C4-2B (cell line): ENCODE data around the gene GRAP2.
"Not testable (repeated sequence)": the region's sequence is repeated elsewhere in the genome, so short reads cannot be mapped to it uniquely, and the experiment has no call there.

Experiments used
- H3K27ac ChIP-seq: fragments of 450-650 bp; 2 replicates; pipeline ENCODE4 v1.5.1; 2017
- ZFX ChIP-seq: fragments of 450-650 bp; IDR thresholded peaks from 2 replicates; pipeline ENCODE4 v1.6.1; 2017
- TF ChIP-seq, protein P1 (sequence below): fragments of 450-650 bp; conservative IDR thresholded peaks from 2 replicates; pipeline ENCODE4 v1.5.1; 2017; ENCODE audit warnings: mild to moderate bottlenecking

GRAP2 gene

DNA sequence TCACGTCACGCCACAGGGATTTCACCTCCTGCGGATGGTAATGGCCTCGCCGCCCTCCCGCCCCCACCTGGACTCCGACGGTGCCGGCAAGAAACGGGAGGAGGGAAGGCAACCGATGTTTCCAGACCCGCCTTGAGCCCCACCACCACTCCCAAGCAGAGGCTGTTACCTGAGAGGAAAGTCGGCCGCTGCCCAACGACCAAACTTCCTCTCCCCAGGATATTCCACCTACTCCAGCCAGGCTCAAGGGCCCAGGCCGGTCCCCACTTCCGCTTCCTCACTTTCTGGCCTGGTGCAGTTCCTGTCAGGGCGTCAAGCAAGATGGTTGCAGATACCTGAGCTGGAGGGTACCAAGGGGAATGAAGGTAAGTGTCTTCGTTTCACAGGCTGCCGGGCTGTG, 7.4 kb upstream of the GRAP2 start, which contains the start of gene ENTHD1:
Gene ENTHD1 (minus strand): TSS at position 235 of the 400 bp plus-strand sequence. CDS start 6,012 bp downstream, outside the sequence.
- no peak within 1 kb of the TSS for H3K27ac ChIP-seq
- TF ChIP-seq, protein P1, sequence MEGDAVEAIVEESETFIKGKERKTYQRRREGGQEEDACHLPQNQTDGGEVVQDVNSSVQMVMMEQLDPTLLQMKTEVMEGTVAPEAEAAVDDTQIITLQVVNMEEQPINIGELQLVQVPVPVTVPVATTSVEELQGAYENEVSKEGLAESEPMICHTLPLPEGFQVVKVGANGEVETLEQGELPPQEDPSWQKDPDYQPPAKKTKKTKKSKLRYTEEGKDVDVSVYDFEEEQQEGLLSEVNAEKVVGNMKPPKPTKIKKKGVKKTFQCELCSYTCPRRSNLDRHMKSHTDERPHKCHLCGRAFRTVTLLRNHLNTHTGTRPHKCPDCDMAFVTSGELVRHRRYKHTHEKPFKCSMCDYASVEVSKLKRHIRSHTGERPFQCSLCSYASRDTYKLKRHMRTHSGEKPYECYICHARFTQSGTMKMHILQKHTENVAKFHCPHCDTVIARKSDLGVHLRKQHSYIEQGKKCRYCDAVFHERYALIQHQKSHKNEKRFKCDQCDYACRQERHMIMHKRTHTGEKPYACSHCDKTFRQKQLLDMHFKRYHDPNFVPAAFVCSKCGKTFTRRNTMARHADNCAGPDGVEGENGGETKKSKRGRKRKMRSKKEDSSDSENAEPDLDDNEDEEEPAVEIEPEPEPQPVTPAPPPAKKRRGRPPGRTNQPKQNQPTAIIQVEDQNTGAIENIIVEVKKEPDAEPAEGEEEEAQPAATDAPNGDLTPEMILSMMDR: no peak
- no peak for TF ChIP-seq ZFX

DNA sequence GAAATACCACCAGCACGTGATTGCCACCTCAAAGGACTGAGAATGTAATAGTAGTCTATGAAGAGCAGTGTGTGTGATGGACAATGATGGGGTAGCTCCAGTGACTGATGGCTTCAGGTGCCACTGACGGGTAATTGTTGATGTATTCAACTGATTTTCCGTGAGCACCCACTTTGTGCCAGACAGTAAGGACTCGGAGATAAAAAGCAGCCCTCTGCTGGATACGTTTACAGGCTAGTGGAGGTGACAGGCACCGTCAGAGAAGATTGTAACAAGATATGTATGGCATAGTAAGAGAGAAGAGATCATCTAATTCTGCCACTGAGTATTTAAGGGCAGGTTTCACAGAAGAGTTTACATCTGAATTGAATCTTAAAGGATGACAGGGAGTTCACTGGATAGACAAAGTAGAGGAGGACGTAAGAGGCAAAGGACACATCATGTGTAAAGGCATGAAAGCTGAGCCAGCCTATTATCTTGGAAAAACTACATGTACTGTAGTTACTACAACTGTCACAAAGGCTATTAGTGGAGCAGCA, 6.3 kb upstream of the GRAP2 start:
- no peak for TF ChIP-seq ZFX
- TF ChIP-seq, protein P1: no peak
- no peak overlapping the region for H3K27ac ChIP-seq

DNA sequence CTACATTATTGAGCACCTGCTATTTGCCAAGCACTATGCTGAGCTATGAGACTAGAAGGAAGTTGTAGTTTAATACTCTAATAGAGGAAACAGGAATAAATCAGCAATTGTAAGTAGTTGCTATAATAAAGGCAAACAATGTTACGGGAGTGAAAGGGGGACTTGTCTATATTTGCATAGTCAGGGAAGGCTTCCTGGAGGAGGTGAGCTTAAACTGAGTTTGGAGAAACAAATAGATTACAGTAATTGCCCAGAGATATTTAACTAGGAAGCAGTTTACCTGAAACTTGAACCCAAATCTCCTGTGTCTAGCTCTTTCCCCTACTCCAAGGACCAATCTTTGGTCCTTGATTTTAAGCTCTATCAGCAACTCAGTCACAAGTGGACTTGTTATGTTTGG, 5.2 kb upstream of the GRAP2 start:
- H3K27ac ChIP-seq: no peak overlapping the region
- no peak for TF ChIP-seq ZFX
- TF ChIP-seq, protein P1: no peak

DNA sequence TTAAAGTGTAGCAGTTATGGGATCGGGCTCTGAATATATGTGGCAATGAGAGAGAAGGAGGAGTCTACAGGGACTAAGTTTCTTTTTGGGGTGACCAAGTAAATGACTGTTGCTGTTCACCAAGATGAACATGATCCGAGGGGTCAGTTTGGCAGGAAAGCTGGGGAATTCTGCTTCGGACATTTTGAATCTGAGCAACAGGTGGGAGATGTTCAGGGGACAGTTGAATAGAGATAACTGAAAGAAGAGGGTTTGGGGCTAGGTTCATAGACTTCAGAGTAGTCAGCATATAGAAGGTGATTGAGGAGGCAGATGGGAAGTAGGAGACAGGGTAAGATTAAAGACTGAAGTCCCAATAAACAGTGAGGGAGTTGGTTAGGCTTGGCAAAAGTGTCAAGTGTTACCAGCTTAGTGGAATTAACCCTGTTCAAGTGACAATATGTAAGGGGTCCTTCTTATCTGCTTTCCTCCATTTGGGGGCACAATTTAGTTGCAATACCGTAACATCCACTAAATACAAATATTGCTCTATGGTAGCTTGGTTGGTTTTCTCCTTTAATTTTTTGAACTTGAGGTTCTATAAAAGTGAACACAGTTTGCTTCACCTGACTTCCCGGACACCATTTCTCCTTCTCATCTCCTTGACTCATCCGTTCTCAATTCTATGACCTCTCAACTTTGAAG, 4.4 kb upstream of the GRAP2 start:
- no peak overlapping the region for H3K27ac ChIP-seq
- TF ChIP-seq ZFX: no peak
- TF ChIP-seq, protein P1: no peak

DNA sequence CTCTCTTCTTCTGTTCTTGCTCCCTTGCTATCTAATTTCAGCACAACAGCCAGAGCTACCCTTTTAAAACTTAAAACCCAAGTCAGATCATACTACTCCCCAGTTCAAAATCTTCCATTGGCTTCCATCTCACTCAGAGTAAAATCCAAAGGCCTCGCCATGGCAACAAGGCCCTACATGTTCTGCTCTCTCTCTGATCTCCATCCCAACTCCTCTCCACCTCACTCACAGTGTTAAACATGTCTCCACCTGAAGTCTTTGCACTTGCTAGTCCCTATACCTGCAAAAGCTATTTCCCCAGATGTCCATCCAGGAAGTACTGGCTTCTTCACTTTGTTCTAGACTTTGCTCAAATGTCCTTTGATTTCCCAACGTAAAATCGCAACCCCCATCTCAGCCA, 3.0 kb upstream of the GRAP2 start:
- no peak for TF ChIP-seq ZFX
- TF ChIP-seq, protein P1: no peak
- H3K27ac ChIP-seq: no peak overlapping the region

DNA sequence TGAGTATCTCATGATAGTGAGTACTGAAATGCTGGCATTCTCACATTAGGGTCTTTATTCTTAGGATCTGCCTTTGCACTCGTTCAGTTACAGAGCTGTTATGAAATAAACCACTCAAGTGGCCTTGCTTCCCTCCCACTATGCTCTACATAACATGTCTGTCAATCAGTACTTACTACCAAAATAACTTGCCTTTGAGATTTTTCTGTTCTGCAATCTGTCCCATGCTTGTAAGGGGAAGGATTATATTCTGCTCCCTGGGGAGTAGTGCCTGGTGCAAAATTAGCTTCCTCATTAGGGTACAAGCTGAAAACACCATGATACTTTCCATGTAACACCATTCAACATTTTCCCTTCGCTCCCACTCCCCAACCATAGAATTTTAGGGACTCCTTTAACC, 1.9 kb upstream of the GRAP2 start:
- no peak for TF ChIP-seq ZFX
- TF ChIP-seq, protein P1: no peak
- H3K27ac ChIP-seq: no peak overlapping the region

DNA sequence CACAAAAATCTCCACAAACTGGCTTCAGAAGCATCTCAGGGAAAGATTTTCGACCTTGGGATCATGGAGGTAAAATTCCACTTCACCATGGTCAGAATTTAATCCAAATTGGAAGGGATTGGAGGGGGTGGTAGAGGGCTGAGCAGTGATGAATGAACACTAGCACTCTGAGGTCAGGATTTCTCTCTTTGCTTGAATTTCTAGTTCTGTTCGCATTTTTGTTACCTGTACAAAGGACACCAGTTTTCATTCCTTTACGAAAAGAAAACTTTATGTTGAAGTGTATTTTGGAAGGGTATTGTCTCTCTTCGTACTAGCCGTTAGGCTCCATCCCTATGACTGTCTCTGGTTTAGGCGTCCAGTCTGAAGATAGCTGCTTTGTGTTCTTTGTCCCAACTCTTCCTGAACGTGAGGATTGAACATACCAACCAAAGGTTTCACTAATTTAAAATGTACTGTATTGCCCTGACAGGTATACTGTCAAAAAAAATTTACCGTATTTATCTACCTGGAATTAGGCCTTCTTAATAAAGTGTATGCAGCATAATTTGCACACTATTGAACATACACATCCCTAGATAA, 772 bp downstream of the GRAP2 start:
- H3K27ac ChIP-seq: no peak overlapping the region
- no peak for TF ChIP-seq ZFX
- TF ChIP-seq, protein P1: no peak

DNA sequence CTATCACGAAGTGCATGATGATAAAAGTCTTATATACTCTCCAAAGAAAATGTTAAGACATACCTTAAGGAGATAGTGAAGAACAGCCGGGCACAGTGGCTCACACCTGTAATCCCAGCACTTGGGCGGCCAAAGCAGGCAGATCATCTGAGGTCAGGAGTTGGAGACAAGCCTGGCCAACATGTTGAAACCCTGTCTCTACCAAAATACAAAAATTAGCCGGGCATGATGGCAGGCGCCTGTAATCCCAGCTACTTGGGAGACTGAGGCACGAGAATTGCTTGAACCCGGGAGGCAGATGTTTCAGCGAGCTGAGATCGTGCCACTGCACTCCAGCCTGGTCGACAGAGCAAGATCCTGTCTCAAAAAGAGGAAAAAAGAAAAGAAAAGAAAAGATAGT, 3.1 kb downstream of the GRAP2 start:
- H3K27ac ChIP-seq: not testable (repeated sequence)
